HG02798 (cell line): Measurements from ENCODE around the gene TFPT.
"Not testable (repeated sequence)": the region's sequence is repeated elsewhere in the genome, so short reads cannot be mapped to it uniquely, and the experiment has no call there.

Experiments used
- ATAC-seq: cut with Tn5 transposase; IDR thresholded peaks from one replicate; pipeline ENCODE4 v1.9.1; 2021; ENCODE audit warnings: mild to moderate bottlenecking; ENCODE audit not compliant: unreplicated experiment, poor library complexity

The TFPT gene

GRCh38 chr19:54125713-54126112, 10.3 kb upstream of the TFPT start:
- ATAC-seq, result no peak

GRCh38 chr19:54124393-54124792, 8.9 kb upstream of the TFPT start:
- ATAC-seq, result no peak

GRCh38 chr19:54123682-54124081, 8.2 kb upstream of the TFPT start:
- no peak for ATAC-seq

GRCh38 chr19:54121259-54121658, 5.8 kb upstream of the TFPT start:
- ATAC-seq, result no peak

- no peak for ATAC-seq
Measured at GRCh38 chr19:54114340-54115108, 933 bp downstream of the TFPT start.

GRCh38 chr19:54109651-54110050, 5.8 kb downstream of the TFPT start:
- no peak for ATAC-seq

GRCh38 chr19:54108496-54108895, 7.0 kb downstream of the TFPT start:
- ATAC-seq, result no peak

- ATAC-seq, result no peak
Measured at GRCh38 chr19:54107876-54108490, 7.5 kb downstream of the TFPT start.

GRCh38 chr19:54106716-54107115, 8.7 kb downstream of the TFPT start:
- no peak for ATAC-seq

GRCh38 chr19:54105796-54106195, 9.7 kb downstream of the TFPT start:
- ATAC-seq, result no peak

GRCh38 chr19:54104998-54105715, 10.3 kb downstream of the TFPT start:
- no peak for ATAC-seq

- ATAC-seq, result peak; percentile 99
Measured at GRCh38 chr19:54102421-54103169, 12.9 kb downstream of the TFPT start, which contains the start of gene NDUFA3. Gene NDUFA3 (plus strand): TSS chr19:54102855. CDS start chr19:54102879, 24 bp downstream.

- ATAC-seq, result no peak
Measured at GRCh38 chr19:54100561-54100960, 14.9 kb downstream of the TFPT start, which contains the start of gene OSCAR. Gene OSCAR (minus strand): TSS chr19:54100803. CDS start chr19:54100792, 11 bp downstream.

- ATAC-seq, result not testable (repeated sequence)
Measured at GRCh38 chr19:54099903-54100255, 15.6 kb downstream of the TFPT start.

GRCh38 chr19:54099190-54099902, 16.1 kb downstream of the TFPT start:
- no peak for ATAC-seq

- no peak for ATAC-seq
Measured at GRCh38 chr19:54096617-54097106, 18.8 kb downstream of the TFPT start.

GRCh38 chr19:54095859-54096616, 19.4 kb downstream of the TFPT start:
- ATAC-seq, result not testable (repeated sequence)

GRCh38 chr19:54095136-54095858, 20.2 kb downstream of the TFPT start:
- ATAC-seq, result no peak
